Activated B cell treated with CpG ODN at 0.5 μM for 24 hours (primary cell): ENCODE data around the gene POFUT2. TPM values are rescaled to one million over a fixed set of nuclear protein-coding genes. Genes with fewer than 3 reads are reported as not detected.

ENCODE experiments used
- ATAC-seq: fragments of 200-7000 bp; cut with Tn5 transposase; one replicate; pipeline ENCODE4 v1.10.0; 2021; ENCODE audit warnings: low read depth, mild to moderate bottlenecking, moderate library complexity
- CTCF ChIA-PET: fragments of 350-600 bp; sonication (Branson Sonifier 250); formaldehyde crosslinking; loops from one replicate; lab custom pipeline; 2021; ENCODE audit warnings: antibody characterized with exemption; lab: Charles Lee
- POLR2A ChIA-PET: fragments of 350-600 bp; sonication (Branson Sonifier 250); formaldehyde crosslinking; loops from one replicate; lab custom pipeline; 2021; ENCODE audit warnings: antibody characterized with exemption; lab: Charles Lee
- DNase-seq: peaks from one replicate; pipeline ENCODE4 v3.0.0; 2022
- H3K27ac Mint-ChIP-seq: one replicate; pipeline ENCODE4 v1.8.0; 2020; ENCODE audit warnings: mixed read lengths
- H3K27me3 Mint-ChIP-seq: one replicate; pipeline ENCODE4 v1.8.0; 2021; ENCODE audit warnings: mixed read lengths
- H3K36me3 Mint-ChIP-seq: one replicate; pipeline ENCODE4 v1.8.0; 2021; ENCODE audit warnings: low read depth, mixed read lengths
- H3K4me1 Mint-ChIP-seq: one replicate; pipeline ENCODE4 v1.8.0; 2021; ENCODE audit warnings: mixed read lengths
- H3K4me3 Mint-ChIP-seq: one replicate; pipeline ENCODE4 v1.8.0; 2020; ENCODE audit warnings: mild to moderate bottlenecking, mixed read lengths
- H3K9me3 Mint-ChIP-seq: one replicate; pipeline ENCODE4 v1.8.0; 2020; ENCODE audit warnings: mixed read lengths
- CTCF ChIP-seq: fragments of 200-600 bp; IDR thresholded peaks from one replicate; pipeline ENCODE4 v1.8.0; 2022; ENCODE audit warnings: antibody characterized with exemption, mild to moderate bottlenecking
- intact Hi-C: fragments of 100-400 bp; cut with micrococcal nuclease; formaldehyde crosslinking; loops from one replicate; pipeline ENCODE4 v1.15.1; 2024
- total RNA-seq: library from RNA; stranded (reverse); gene quantifications from 2 replicates; pipeline ENCODE4 v1.2.3, GENCODE V29; 2022

The POFUT2 gene
- total RNA-seq, 1 donor from 2014 or later = 21.4 TPM

GRCh38 chr21:45258466-45258865 lies 29.2 kb downstream of the POFUT2 start:
- Mint-ChIP-seq H3K27ac (no peak overlapping the region), H3K36me3 (peaks cover 10% of the 10 kb centered on the region), H3K4me1 (peaks cover 4% of the 10 kb centered on the region), H3K4me3 (no peak overlapping the region), H3K27me3 (peaks cover 8% of the 10 kb centered on the region), H3K9me3 (no peaks in the 10 kb centered on the region)
- DNase-seq (peak; percentile 7), ATAC-seq (no peak)
- CTCF ChIA-PET = no interaction called here
- intact Hi-C loops = no loop called here
- no peak for TF ChIP-seq CTCF
- POLR2A ChIA-PET = no interaction called here

- TF ChIP-seq CTCF = no peak
- DNase-seq (peak; percentile 10), ATAC-seq (no peak)
- H3K27me3 Mint-ChIP-seq = peaks cover 8% of the 10 kb centered on the region
- no peak overlapping the region for H3K27ac Mint-ChIP-seq
- intact Hi-C loops = no loop called here
- POLR2A ChIA-PET = no interaction called here
- CTCF ChIA-PET = no interaction called here
- H3K9me3 Mint-ChIP-seq = no peaks in the 10 kb centered on the region
- peaks cover 5% of the 10 kb centered on the region for H3K36me3 Mint-ChIP-seq
- H3K4me3 Mint-ChIP-seq = no peak overlapping the region
- peaks cover 4% of the 10 kb centered on the region for H3K4me1 Mint-ChIP-seq
Measured at GRCh38 chr21:45257673-45258341, 29.9 kb downstream of the POFUT2 start.

GRCh38 chr21:45256912-45257672 lies 30.6 kb downstream of the POFUT2 start:
- ATAC-seq (no peak), DNase-seq (peak; percentile 6)
- no peak for TF ChIP-seq CTCF
- Mint-ChIP-seq H3K4me3 (no peak overlapping the region), H3K27ac (no peak overlapping the region), H3K36me3 (peaks cover under 1% of the 10 kb centered on the region), H3K27me3 (peaks cover 8% of the 10 kb centered on the region), H3K9me3 (no peaks in the 10 kb centered on the region), H3K4me1 (peaks cover 4% of the 10 kb centered on the region)
- ChIA-PET CTCF (no interaction called here), POLR2A (no interaction called here)
- intact Hi-C loops = no loop called here

- Mint-ChIP-seq H3K27ac (no peak overlapping the region), H3K9me3 (no peaks in the 10 kb centered on the region), H3K4me1 (peaks cover 4% of the 10 kb centered on the region), H3K27me3 (peaks cover 8% of the 10 kb centered on the region), H3K4me3 (no peak overlapping the region), H3K36me3 (no peaks in the 10 kb centered on the region)
- intact Hi-C loops = no loop called here
- no peak for ATAC-seq
- no peak for TF ChIP-seq CTCF
- peak; percentile 4 for DNase-seq
- POLR2A ChIA-PET = no interaction called here
- CTCF ChIA-PET = no interaction called here
Measured at GRCh38 chr21:45256021-45256911, 31.4 kb downstream of the POFUT2 start.
